GM10847 (cell line): ENCODE results near the gene TXLNB.

Source experiments
- POLR2A ChIP-seq: IDR thresholded peaks from 2 replicates; pipeline ENCODE4 v1.6.1; 2011; ENCODE audit not compliant: insufficient read length; ENCODE audit errors: extremely low read depth

Gene TXLNB

GRCh38 chr6:139239064-139239463 lies 52.7 kb downstream of the TXLNB start:
- no peak for TF ChIP-seq POLR2A

GRCh38 chr6:139236105-139236504 lies 55.7 kb downstream of the TXLNB start:
- no peak for TF ChIP-seq POLR2A

GRCh38 chr6:139235661-139236060 lies 56.1 kb downstream of the TXLNB start:
- no peak for TF ChIP-seq POLR2A

GRCh38 chr6:139231206-139231605 lies 60.6 kb downstream of the TXLNB start:
- no peak for TF ChIP-seq POLR2A

- no peak for TF ChIP-seq POLR2A
Measured at GRCh38 chr6:139230391-139230840, 61.4 kb downstream of the TXLNB start.

- TF ChIP-seq POLR2A = no peak
Measured at GRCh38 chr6:139219746-139220145, 72.1 kb downstream of the TXLNB start.

- TF ChIP-seq POLR2A = no peak
Measured at GRCh38 chr6:139219271-139219729, 72.5 kb downstream of the TXLNB start.

GRCh38 chr6:139205843-139206242 lies 86.0 kb downstream of the TXLNB start:
- TF ChIP-seq POLR2A = no peak

GRCh38 chr6:139204978-139205377 lies 86.8 kb downstream of the TXLNB start:
- TF ChIP-seq POLR2A = no peak

GRCh38 chr6:139201378-139201777 lies 90.4 kb downstream of the TXLNB start:
- no peak for TF ChIP-seq POLR2A

- no peak for TF ChIP-seq POLR2A
Measured at GRCh38 chr6:139198529-139199288, 93.1 kb downstream of the TXLNB start.

- TF ChIP-seq POLR2A = no peak
Measured at GRCh38 chr6:139194740-139195139, 97.1 kb downstream of the TXLNB start.
